GM21576 (cell line): ENCODE measurements around the gene LMF2.
"Not testable (repeated sequence)": the region's sequence is repeated elsewhere in the genome, so short reads cannot be mapped to it uniquely, and the experiment has no call there.

Experiments
- ATAC-seq: cut with Tn5 transposase; IDR thresholded peaks from one replicate; pipeline ENCODE4 v1.9.1; 2021; ENCODE audit warnings: mild to moderate bottlenecking, moderate library complexity; ENCODE audit not compliant: unreplicated experiment

LMF2 gene

GRCh38 chr22:50523806-50524675, 16.5 kb upstream of the LMF2 start:
- ATAC-seq: no peak

- ATAC-seq: no peak
Measured at GRCh38 chr22:50523458-50523805, 15.9 kb upstream of the LMF2 start.

GRCh38 chr22:50522806-50523438, 15.4 kb upstream of the LMF2 start:
- ATAC-seq: no peak

GRCh38 chr22:50522208-50522805, 14.8 kb upstream of the LMF2 start:
- no peak for ATAC-seq

- no peak for ATAC-seq
Measured at GRCh38 chr22:50521710-50522109, 14.2 kb upstream of the LMF2 start.

GRCh38 chr22:50520826-50521453, 13.4 kb upstream of the LMF2 start:
- ATAC-seq: no peak

- ATAC-seq: not testable (repeated sequence)
Measured at GRCh38 chr22:50520184-50520583, 12.7 kb upstream of the LMF2 start.

- no peak for ATAC-seq
Measured at GRCh38 chr22:50519151-50519550, 11.6 kb upstream of the LMF2 start.

- no peak for ATAC-seq
Measured at GRCh38 chr22:50518606-50519005, 11.1 kb upstream of the LMF2 start.

GRCh38 chr22:50517495-50518260, 10.2 kb upstream of the LMF2 start:
- ATAC-seq: no peak

GRCh38 chr22:50516891-50517290, 9.4 kb upstream of the LMF2 start:
- no peak for ATAC-seq

GRCh38 chr22:50516068-50516467, 8.6 kb upstream of the LMF2 start:
- ATAC-seq: no peak

- ATAC-seq: no peak
Measured at GRCh38 chr22:50513175-50513574, 5.7 kb upstream of the LMF2 start.

GRCh38 chr22:50508897-50509296, 1.4 kb upstream of the LMF2 start:
- no peak for ATAC-seq

GRCh38 chr22:50507991-50508884, 736 bp upstream of the LMF2 start, which contains the start of gene NCAPH2:
NCAPH2 (plus strand) TSS chr22:50508224; CDS start chr22:50508338, 114 bp downstream.
- ATAC-seq: peak; percentile 57

GRCh38 chr22:50506611-50507420, 686 bp downstream of the LMF2 start:
- ATAC-seq: no peak

- no peak for ATAC-seq
Measured at GRCh38 chr22:50505776-50506610, 1.5 kb downstream of the LMF2 start.

GRCh38 chr22:50505276-50505775, 2.2 kb downstream of the LMF2 start:
- no peak for ATAC-seq
